B cell (primary cell): ENCODE data around the gene SPDYC. TPM values are rescaled to one million over a fixed set of nuclear protein-coding genes. Genes with fewer than 3 reads are reported as not detected.

Experiments used
- ATAC-seq: fragments of 200-7000 bp; cut with Tn5 transposase; one replicate; pipeline ENCODE4 v1.10.0; 2021; ENCODE audit warnings: low read depth, mild to moderate bottlenecking, moderate number of reproducible peaks, moderate library complexity
- CTCF ChIA-PET: fragments of 350-600 bp; sonication (Branson Sonifier 250); formaldehyde crosslinking; loops from one replicate; lab custom pipeline; 2021; ENCODE audit warnings: antibody characterized with exemption, inconsistent platforms; lab: Charles Lee
- POLR2A ChIA-PET: fragments of 350-600 bp; sonication (Branson Sonifier 250); formaldehyde crosslinking; loops from one replicate; lab custom pipeline; 2021; ENCODE audit warnings: antibody characterized with exemption; lab: Charles Lee
- DNase-seq: peaks from one replicate; pipeline ENCODE4 v3.0.0; 2013
- H2AFZ ChIP-seq: 2 replicates; pipeline ENCODE4 v1.6.1; 2012; ENCODE audit warnings: mild to moderate bottlenecking, low read depth, low read length; ENCODE audit not compliant: insufficient read depth, poor library complexity, severe bottlenecking
- H3K27ac ChIP-seq, 2 donors: 1 replicate in 1 of 2; 2 replicates in 1 of 2; pipeline ENCODE4 v1.5.1; 2012 to 2013; ENCODE audit warnings: low read length in 2 of 2, mild to moderate bottlenecking in 2 of 2, moderate library complexity in 1 of 2
- H3K27me3 ChIP-seq, 4 experiments: fragments of 200-600 bp in 1 of 4; sonication (generic) in 1 of 4; replicated peaks in 1 of 4; 1 replicate in 2 of 4; 2 replicates in 2 of 4; pipeline versions ENCODE4 v1.6.1 to v1.7.0; 2013 to 2016; ENCODE audit warnings: low read length in 3 of 4, mild to moderate bottlenecking in 2 of 4, mixed read lengths in 1 of 4, moderate library complexity in 1 of 4; ENCODE audit not compliant: insufficient read depth in 4 of 4, control insufficient read depth in 3 of 4; ENCODE audit errors: control extremely low read depth in 1 of 4
- H3K36me3 ChIP-seq, 2 experiments: replicated peaks in 1 of 2; 1 replicate in 1 of 2; 2 replicates in 1 of 2; pipeline versions ENCODE4 v1.6.1 to v1.7.1; 2013; ENCODE audit warnings: low read length in 1 of 2; ENCODE audit not compliant: insufficient read depth in 2 of 2, control insufficient read depth in 1 of 2; ENCODE audit errors: control extremely low read depth in 1 of 2, extremely low read depth in 1 of 2
- H3K4me1 ChIP-seq, 2 donors: fragments of 200-600 bp in 1 of 2; sonication (generic) in 1 of 2; 1 replicate in 1 of 2; 2 replicates in 1 of 2; pipeline versions ENCODE4 v1.5.1 to v1.6.1; 2013 to 2017; ENCODE audit warnings: low read length in 2 of 2; ENCODE audit not compliant: control insufficient read depth in 2 of 2, insufficient read depth in 2 of 2
- H3K4me2 ChIP-seq: replicated peaks from 2 replicates; pipeline ENCODE3; 2012; ENCODE audit warnings: mild to moderate bottlenecking, low read depth, low read length; ENCODE audit not compliant: poor library complexity, severe bottlenecking
- H3K4me3 ChIP-seq, 5 experiments: fragments of 200-600 bp in 1 of 5; sonication (generic) in 1 of 5; 1 replicate in 3 of 5; 2 replicates in 2 of 5; pipeline versions ENCODE4 v1.5.1 to v1.7.0; 2011 to 2016; ENCODE audit warnings: low read length in 4 of 5, mild to moderate bottlenecking in 4 of 5, low read depth in 2 of 5, control low read depth in 1 of 5, moderate library complexity in 1 of 5; ENCODE audit not compliant: insufficient read depth in 1 of 5; ENCODE audit errors: control extremely low read depth in 1 of 5, extremely low read depth in 1 of 5
- H3K79me2 ChIP-seq: fragments of 200-600 bp; sonication (generic); one replicate; pipeline ENCODE4 v1.6.0; 2016; ENCODE audit warnings: low read length; ENCODE audit not compliant: control insufficient read depth, insufficient read depth
- H3K9ac ChIP-seq: fragments of 200-600 bp; sonication (generic); 2 replicates; pipeline ENCODE4 v1.6.1; 2017; ENCODE audit warnings: mild to moderate bottlenecking, low read length, moderate library complexity
- H3K9me3 ChIP-seq, 3 donors: one replicate each; pipeline versions ENCODE4 v1.6.1 to v1.7.1; 2013; ENCODE audit warnings: low read length in 2 of 3; ENCODE audit not compliant: control insufficient read depth in 2 of 3, insufficient read depth in 1 of 3; ENCODE audit errors: control extremely low read depth in 1 of 3
- H4K20me1 ChIP-seq: 2 replicates; pipeline ENCODE4 v1.6.0; 2012; ENCODE audit warnings: mild to moderate bottlenecking, low read length; ENCODE audit not compliant: insufficient read depth, control insufficient read depth, poor library complexity, severe bottlenecking
- H3K27ac Mint-ChIP-seq: one replicate; pipeline ENCODE4 v1.8.0; 2021; ENCODE audit warnings: mixed read lengths
- H3K27me3 Mint-ChIP-seq: one replicate; pipeline ENCODE4 v1.8.0; 2021; ENCODE audit warnings: mixed read lengths
- H3K4me1 Mint-ChIP-seq: one replicate; pipeline ENCODE4 v1.8.0; 2021; ENCODE audit warnings: mixed read lengths
- H3K4me3 Mint-ChIP-seq: one replicate; pipeline ENCODE4 v1.8.0; 2021; ENCODE audit warnings: mixed read lengths
- H3K9me3 Mint-ChIP-seq: one replicate; pipeline ENCODE4 v1.8.0; 2022; ENCODE audit warnings: mixed read lengths; ENCODE audit not compliant: insufficient read depth
- CTCF ChIP-seq: fragments of 200-600 bp; IDR thresholded peaks from one replicate; pipeline ENCODE4 v1.8.0; 2022; ENCODE audit warnings: antibody characterized with exemption, mild to moderate bottlenecking
- EZH2 ChIP-seq: IDR thresholded peaks from 2 replicates; pipeline ENCODE4 v1.6.1; 2012; ENCODE audit warnings: borderline replicate concordance, low read depth, mild to moderate bottlenecking, moderate library complexity, low read length; ENCODE audit not compliant: insufficient read depth, poor library complexity, severe bottlenecking
- WGBS: methylation state at CpG from one replicate; pipeline ENCODE4 v1.1.5; 2013; ENCODE audit warnings: missing lambda C conversion rate; ENCODE audit not compliant: insufficient coverage; 5-methylcytosine and 5-hydroxymethylcytosine counted together
- intact Hi-C: fragments of 100-400 bp; cut with micrococcal nuclease; formaldehyde crosslinking; loops from one replicate; pipeline ENCODE4 v1.10.0; 2022
- polyA plus RNA-seq: library from polyadenylated mRNA; depleted of rRNA; stranded (reverse); fragments of >200 nt; gene quantifications from 2 replicates; pipeline ENCODE4 v1.2.3, GENCODE V29; 2012
- total RNA-seq, 2 donors: library from RNA; stranded (reverse); fragments of 120-200 nt in 1 of 2; gene quantifications; 1 replicate in 1 of 2; 2 replicates in 1 of 2; pipeline versions ENCODE4 v1.2.3 to v1.2.4, GENCODE V29; 2013 to 2022

SPDYC gene
- total and polyA plus RNA-seq, 2 donors (not counting 1 experiment from before 2014, with no cell fraction given): not detected

- H2AFZ ChIP-seq: no peak overlapping the region
- H3K36me3 ChIP-seq: peaks cover 9 to 72% of the 10 kb centered on the region in 2 experiments
- Mint-ChIP-seq H3K4me3 (no peak overlapping the region), H3K27me3 (no peaks in the 10 kb centered on the region), H3K4me1 (peaks cover 2% of the 10 kb centered on the region), H3K27ac (no peak overlapping the region), H3K9me3 (no peaks in the 10 kb centered on the region)
- no peaks in the 10 kb centered on the region for H3K27me3 ChIP-seq
- DNase-seq: peak; percentile 66
- H3K4me2 ChIP-seq: no peak overlapping the region
- H3K79me2 ChIP-seq: peaks cover 21% of the 10 kb centered on the region
- no peaks in the 10 kb centered on the region for H3K9me3 ChIP-seq
- ChIA-PET CTCF (interaction anchor here (0.6 to 2.1 kb wide), 11 partner anchors 15 to 128 kb away, joined by 3 to 8 read pairs (median 4); partner anchors contain the start of genes CDC42EP2 and DPF2), POLR2A (no interaction called here)
- peaks cover 0 to 4% of the 10 kb centered on the region in 2 donors for H3K4me1 ChIP-seq
- H3K27ac ChIP-seq: no peak overlapping the region
- intact Hi-C loops: no loop called here
- H4K20me1 ChIP-seq: peaks cover 21% of the 10 kb centered on the region
- H3K9ac ChIP-seq: no peak overlapping the region
- 84% methylated on average over 32 of the region's 38 CpGs for WGBS
- peak; percentile 73 for ATAC-seq
- TF ChIP-seq EZH2: no peak
- TF ChIP-seq CTCF: peak; percentile 88
- no peak overlapping the region for H3K4me3 ChIP-seq
Measured at GRCh38 chr11:65204646-65205601, 34.9 kb downstream of the SPDYC start.

- WGBS: 80% methylated on average over 3 of the region's 3 CpGs
- no peak overlapping the region for H3K4me2 ChIP-seq
Measured at GRCh38 chr11:65205602-65205967, 35.6 kb downstream of the SPDYC start.

More at GRCh38 chr11:65205602-65205967, 35.6 kb downstream of the SPDYC start:
- no peaks in the 10 kb centered on the region for H3K27me3 ChIP-seq
- intact Hi-C loops: no loop called here
- peaks cover 2% of the 10 kb centered on the region for H3K4me1 Mint-ChIP-seq
- ATAC-seq: no peak
- TF ChIP-seq EZH2 (no peak), CTCF (no peak)
- H2AFZ ChIP-seq: no peak overlapping the region
- H3K4me3 Mint-ChIP-seq: no peak overlapping the region
- H3K27me3 Mint-ChIP-seq: no peaks in the 10 kb centered on the region
- no peak overlapping the region for H3K9ac ChIP-seq
- CTCF ChIA-PET: interaction anchor here (0.6 to 2.1 kb wide), 12 partner anchors 8 to 127 kb away, joined by 3 to 8 read pairs (median 3); partner anchors contain the start of genes CDC42EP2 and DPF2
- H3K36me3 ChIP-seq: peaks cover 6 to 76% of the 10 kb centered on the region in 2 experiments
- POLR2A ChIA-PET: no interaction called here
- H3K79me2 ChIP-seq: peaks cover 17% of the 10 kb centered on the region
- no peak overlapping the region for H3K4me3 ChIP-seq
- no peaks in the 10 kb centered on the region for H3K9me3 Mint-ChIP-seq
- H3K27ac ChIP-seq: no peak overlapping the region
- no peak overlapping the region for H3K27ac Mint-ChIP-seq
- DNase-seq: peak; percentile 9
- peaks cover 0 to 4% of the 10 kb centered on the region in 2 donors for H3K4me1 ChIP-seq
- H4K20me1 ChIP-seq: peaks cover 21% of the 10 kb centered on the region
- H3K9me3 ChIP-seq: no peaks in the 10 kb centered on the region
